ENCODE measurements around the gene ACP4.

The ACP4 gene

GRCh38 chr19:50821622-50822021 is 31.4 kb downstream of the ACP4 start:
- no peak for TF ChIP-seq FOXP2 (optimal IDR thresholded peaks at IDR 0.05; ENCODE audit: borderline replicate concordance, extremely low read depth, extremely low read length, insufficient read depth)

DNA sequence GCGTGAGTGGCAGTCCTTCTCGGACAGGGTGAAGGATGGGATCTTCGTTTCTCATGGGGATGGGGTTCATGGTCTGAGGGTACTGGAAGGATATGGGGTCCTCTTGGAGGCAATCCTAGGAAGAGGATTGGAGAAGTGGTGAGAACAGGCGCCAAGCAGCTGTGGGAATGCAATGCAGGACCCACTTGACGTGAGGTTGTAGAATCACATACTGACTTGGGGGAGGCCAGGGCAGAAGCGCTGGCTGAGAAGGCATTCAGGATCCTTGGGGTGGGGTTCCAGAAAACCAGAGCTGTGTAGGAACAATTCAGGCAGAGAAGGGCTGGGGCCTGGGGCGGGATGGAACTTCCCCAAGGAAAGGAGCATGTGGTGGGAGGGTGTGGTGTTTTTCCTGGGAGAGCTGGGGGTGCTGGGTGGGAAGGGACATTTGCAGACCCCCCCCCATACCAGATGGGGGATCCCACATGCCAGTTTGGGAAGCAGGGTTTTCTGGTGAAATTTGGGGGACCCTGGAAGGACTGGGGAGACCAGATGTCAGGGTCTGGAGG is 32.5 kb downstream of the ACP4 start:
- TF ChIP-seq POLR2AphosphoS5 (IDR thresholded peaks at IDR 0.05; ENCODE audit: low read depth, low read length) (no peak), TAF1 (IDR thresholded peaks at IDR 0.05; ENCODE audit: borderline replicate concordance, insufficient read depth, low read length) (no peak), REST (IDR thresholded peaks at IDR 0.05; ENCODE audit: insufficient read depth in 1 of 2, low read depth in 2 of 2, low read length in 2 of 2) (no peak), SIN3A (IDR thresholded peaks at IDR 0.05; ENCODE audit: borderline replicate concordance, insufficient read depth, low read length) (no peak), FOXP2 (optimal IDR thresholded peaks at IDR 0.05; ENCODE audit: borderline replicate concordance, extremely low read depth, extremely low read length, insufficient read depth) (no peak)

GRCh38 chr19:50823389-50824042 is 33.3 kb downstream of the ACP4 start, which contains the start of gene KLK1:
KLK1 (minus strand) TSS chr19:50823787; CDS start chr19:50823748, 39 bp downstream.
- no peak for TF ChIP-seq FOXP2 (optimal IDR thresholded peaks at IDR 0.05; ENCODE audit: borderline replicate concordance, extremely low read depth, extremely low read length, insufficient read depth)
- TF ChIP-seq POLR2AphosphoS5 (IDR thresholded peaks at IDR 0.05; ENCODE audit: low read depth, low read length): no peak
- TF ChIP-seq TAF1 (IDR thresholded peaks at IDR 0.05; ENCODE audit: borderline replicate concordance, insufficient read depth, low read length): no peak
- no peak for TF ChIP-seq REST (IDR thresholded peaks at IDR 0.05; ENCODE audit: insufficient read depth in 1 of 2, low read depth in 2 of 2, low read length in 2 of 2)
- TF ChIP-seq SIN3A (IDR thresholded peaks at IDR 0.05; ENCODE audit: borderline replicate concordance, insufficient read depth, low read length): no peak

DNA sequence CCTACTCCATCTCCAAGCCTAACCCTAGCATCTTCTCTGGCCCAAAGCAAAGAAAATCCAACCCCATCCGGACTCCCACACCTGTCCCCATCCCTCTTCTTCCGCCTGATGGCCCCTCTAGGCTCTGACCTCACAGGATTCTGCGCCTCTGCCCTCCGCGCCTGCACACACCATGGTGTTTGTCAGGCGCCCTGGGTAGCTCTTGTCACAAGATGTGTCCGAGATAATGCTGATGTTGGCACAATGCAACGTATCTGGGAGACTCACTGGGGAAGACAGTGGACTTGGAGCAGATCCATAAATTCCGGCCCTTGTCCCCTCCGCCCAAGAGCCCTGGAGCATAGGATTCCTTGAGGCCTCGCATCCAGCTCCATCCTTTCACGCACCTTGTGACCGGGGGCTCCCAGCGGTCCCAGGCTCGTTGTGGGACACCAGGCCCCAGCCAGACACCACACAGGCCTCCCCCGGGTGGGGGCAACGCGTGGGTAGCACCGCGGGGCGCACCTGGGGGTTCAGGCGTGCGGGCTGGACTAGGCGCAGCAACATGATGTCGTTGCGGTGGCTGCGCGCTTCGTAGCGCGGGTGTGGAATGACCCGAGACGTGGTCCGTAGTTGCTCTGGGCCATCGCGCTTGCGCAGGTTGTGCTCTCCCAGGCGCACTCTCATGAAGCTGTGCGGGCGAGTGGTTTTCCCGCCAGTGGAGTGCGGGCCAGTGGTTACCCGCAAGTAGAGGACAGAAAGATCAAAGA is 36.5 kb downstream of the ACP4 start:
- TF ChIP-seq REST (IDR thresholded peaks at IDR 0.05; ENCODE audit: insufficient read depth in 1 of 2, low read depth in 2 of 2, low read length in 2 of 2) (no peak), FOXP2 (optimal IDR thresholded peaks at IDR 0.05; ENCODE audit: borderline replicate concordance, extremely low read depth, extremely low read length, insufficient read depth) (no peak), TAF1 (IDR thresholded peaks at IDR 0.05; ENCODE audit: borderline replicate concordance, insufficient read depth, low read length) (no peak), POLR2AphosphoS5 (IDR thresholded peaks at IDR 0.05; ENCODE audit: low read depth, low read length) (no peak), SIN3A (IDR thresholded peaks at IDR 0.05; ENCODE audit: borderline replicate concordance, insufficient read depth, low read length) (no peak)

- TF ChIP-seq FOXP2 (optimal IDR thresholded peaks at IDR 0.05; ENCODE audit: borderline replicate concordance, extremely low read depth, extremely low read length, insufficient read depth) (no peak), POLR2AphosphoS5 (IDR thresholded peaks at IDR 0.05; ENCODE audit: low read depth, low read length) (no peak), REST (IDR thresholded peaks at IDR 0.05; ENCODE audit: insufficient read depth in 1 of 2, low read depth in 2 of 2, low read length in 2 of 2) (no peak), SIN3A (IDR thresholded peaks at IDR 0.05; ENCODE audit: borderline replicate concordance, insufficient read depth, low read length) (no peak), TAF1 (IDR thresholded peaks at IDR 0.05; ENCODE audit: borderline replicate concordance, insufficient read depth, low read length) (no peak)
Measured at GRCh38 chr19:50827476-50827875, 37.3 kb downstream of the ACP4 start.

All from PFSK-1 (cell line).